HUES64 (cell line): ENCODE data around the gene CA7.
A peak's percentile ranks its signal among the peaks of the same experiment; 100 is the strongest.

ENCODE experiments used
- H3K27ac ChIP-seq: 2 replicates; pipeline ENCODE4 v1.7.0; 2013; ENCODE audit warnings: low read depth, low read length, inconsistent platforms
- H3K27me3 ChIP-seq: 2 replicates; pipeline ENCODE4 v1.6.1; 2013; ENCODE audit warnings: mild to moderate bottlenecking, low read length; ENCODE audit not compliant: insufficient read depth
- H3K36me3 ChIP-seq: 2 replicates; pipeline ENCODE4 v1.6.1; 2013; ENCODE audit warnings: mild to moderate bottlenecking, low read length; ENCODE audit not compliant: insufficient read depth
- H3K4me1 ChIP-seq: 2 replicates; pipeline ENCODE4 v1.6.1; 2013; ENCODE audit warnings: mild to moderate bottlenecking, low read length, moderate library complexity; ENCODE audit not compliant: insufficient read depth
- H3K4me3 ChIP-seq: 2 replicates; pipeline ENCODE4 v1.5.1; 2013; ENCODE audit warnings: mild to moderate bottlenecking, low read length, moderate library complexity
- H3K9ac ChIP-seq: 2 replicates; pipeline ENCODE4 v1.6.1; 2013; ENCODE audit warnings: mild to moderate bottlenecking, low read depth, low read length
- H3K9me3 ChIP-seq: 2 replicates; pipeline ENCODE4 v1.6.1; 2013; ENCODE audit warnings: low read depth, low read length; ENCODE audit not compliant: insufficient read depth
- WGBS: fragments of 150-250, 120-280 bp; methylation state at CpG from one replicate; pipeline ENCODE4 v1.1.7; 2013; ENCODE audit warnings: missing lambda C conversion rate; 5-methylcytosine and 5-hydroxymethylcytosine counted together

Gene CA7

DNA sequence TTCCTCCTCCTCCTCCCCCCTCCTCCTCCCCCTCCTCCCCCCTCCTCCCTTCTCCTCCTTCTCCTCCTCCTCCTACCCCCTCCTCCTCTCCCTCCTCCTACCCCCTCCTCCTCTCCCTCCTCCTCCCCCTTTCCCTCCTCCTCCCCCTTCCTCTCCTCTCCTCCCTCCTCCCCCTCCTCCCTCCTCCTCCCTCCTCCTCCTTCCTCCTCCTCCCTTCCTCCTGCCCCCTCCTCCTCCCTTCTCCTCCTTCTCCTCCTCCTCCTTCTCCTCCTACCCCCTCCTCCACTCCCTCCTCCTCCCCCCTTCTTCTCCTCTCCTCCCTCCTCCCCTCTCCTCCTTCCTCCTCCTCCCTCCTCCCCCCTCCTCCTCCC, 29.5 kb downstream of the CA7 start:
- Histone ChIP-seq H3K27ac (no peak overlapping the region), H3K9ac (no peak overlapping the region)

DNA sequence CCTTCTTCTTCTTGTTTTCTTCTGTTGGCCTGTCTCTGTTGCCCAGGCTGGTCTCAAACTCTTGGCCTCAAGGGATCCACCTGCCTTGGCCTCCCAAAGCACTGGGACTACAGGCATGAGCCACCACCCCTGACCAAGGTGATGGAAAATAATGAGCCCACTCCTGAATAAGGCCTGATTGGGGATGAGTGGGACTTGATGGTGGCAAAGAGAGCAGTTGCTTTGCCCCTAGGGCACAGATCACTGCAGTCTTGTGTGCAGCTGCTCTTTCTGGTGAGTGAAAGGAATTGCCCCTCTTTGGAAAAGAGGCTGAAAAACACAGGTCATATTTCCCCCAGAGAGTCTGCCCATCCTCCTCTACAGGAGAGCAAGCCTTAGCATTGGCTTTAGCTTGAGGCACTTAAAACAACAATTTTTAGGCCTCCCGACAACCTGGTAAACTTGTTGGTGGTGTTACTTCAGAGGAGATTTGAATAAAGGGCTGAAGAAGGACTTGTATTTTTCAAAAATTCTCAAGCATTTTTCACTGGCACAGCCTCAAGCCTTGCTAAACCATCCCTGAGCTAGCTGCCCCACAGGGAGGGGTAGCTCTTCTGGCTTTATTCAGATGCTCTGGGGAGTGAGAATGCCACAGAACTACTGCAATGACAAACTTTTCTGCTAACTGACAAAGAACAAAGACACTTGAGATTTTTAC, 30.0 kb downstream of the CA7 start:
- 0% methylated on average over 1 of the region's 1 CpG for WGBS
- Histone ChIP-seq H3K36me3 (no peaks in the 10 kb centered on the region), H3K27ac (no peak overlapping the region; the same call in 1 of the 2 replicates), H3K27me3 (peaks cover 10% of the 10 kb centered on the region; the same call in 1 of the 2 replicates), H3K9me3 (no peaks in the 10 kb centered on the region), H3K9ac (no peak overlapping the region), H3K4me3 (no peak overlapping the region), H3K4me1 (no peaks in the 10 kb centered on the region)

More for the DNA sequence above, 29.5 kb downstream of the CA7 start:
- Histone ChIP-seq H3K36me3 (no peaks in the 10 kb centered on the region), H3K4me3 (no peak overlapping the region), H3K27me3 (peaks cover 10% of the 10 kb centered on the region; the same call in 1 of the 2 replicates), H3K4me1 (no peaks in the 10 kb centered on the region), H3K9me3 (no peaks in the 10 kb centered on the region)

DNA sequence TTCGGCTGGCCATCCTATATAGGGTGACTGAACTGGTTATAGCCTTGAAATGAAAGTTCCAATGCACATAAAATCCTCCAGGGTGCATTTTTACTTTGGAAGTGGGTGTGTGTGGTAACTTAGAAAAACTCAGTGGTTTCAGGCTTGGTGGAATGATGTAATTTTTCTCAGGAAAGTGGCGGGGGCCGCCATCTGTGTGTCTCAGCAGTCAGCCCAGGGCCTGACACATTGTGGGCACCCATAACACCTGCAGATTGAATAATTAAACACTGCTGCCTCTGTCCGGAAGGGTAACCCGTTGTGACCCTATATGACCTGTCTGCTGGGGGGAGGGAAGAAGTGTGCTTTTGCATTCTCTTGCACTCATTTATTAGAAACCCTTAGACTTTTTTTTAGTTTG, 33.9 kb downstream of the CA7 start:
- Histone ChIP-seq H3K9ac (no peak overlapping the region), H3K4me1 (peaks cover 10% of the 10 kb centered on the region; the same call in 1 of the 2 replicates), H3K4me3 (no peak overlapping the region), H3K36me3 (no peaks in the 10 kb centered on the region), H3K27ac (no peak overlapping the region), H3K27me3 (peaks cover 2% of the 10 kb centered on the region; the same call in 1 of the 2 replicates), H3K9me3 (no peaks in the 10 kb centered on the region)
- WGBS, result 85% methylated on average over 5 of the region's 5 CpGs

DNA sequence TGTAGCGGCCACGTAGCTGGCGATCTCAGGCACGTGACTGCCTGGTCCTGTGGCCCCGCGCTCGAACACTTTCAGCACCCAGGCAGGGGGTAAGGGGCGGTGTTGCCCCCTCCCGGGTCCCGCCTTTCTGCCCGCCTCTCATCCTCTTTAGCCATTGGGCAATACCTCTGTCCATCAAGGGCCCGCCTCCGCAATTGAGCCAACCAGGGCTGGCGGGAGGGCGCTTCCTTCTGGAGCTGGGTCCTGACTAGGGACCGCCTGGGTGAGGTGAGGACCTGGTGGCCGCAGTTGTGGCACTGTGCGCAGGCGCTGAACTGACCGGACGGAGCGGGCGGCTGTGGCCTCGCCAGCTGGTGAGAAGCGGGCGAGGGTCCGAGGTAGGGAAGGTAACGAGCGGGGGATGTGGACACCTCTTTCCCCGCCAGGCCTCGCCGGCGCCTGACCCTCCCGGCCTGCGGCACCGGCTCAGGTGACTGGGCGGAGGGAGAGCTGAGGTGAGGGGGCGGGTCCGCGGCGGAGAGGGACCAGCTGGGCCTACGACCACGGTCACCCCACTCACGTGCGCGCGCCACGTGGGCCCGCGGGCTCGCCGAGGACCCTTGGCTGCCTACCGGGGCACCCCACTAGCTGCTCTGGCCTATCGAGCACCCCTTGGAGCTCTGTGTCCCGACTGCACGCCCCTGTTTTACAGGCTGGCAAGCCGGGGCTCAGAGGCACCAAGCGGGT, 36.2 kb downstream of the CA7 start, which contains the start of gene PDP2:
PDP2 (plus strand) TSS at position 228 of the 726 bp plus-strand sequence. CDS start 3,770 bp downstream, outside the sequence.
- no peak within 1 kb of the TSS for H3K27ac ChIP-seq
- H3K36me3 ChIP-seq, result peaks cover 14% of the 10 kb centered on the region
- under 1% methylated on average over 58 of the region's 58 CpGs for WGBS

DNA sequence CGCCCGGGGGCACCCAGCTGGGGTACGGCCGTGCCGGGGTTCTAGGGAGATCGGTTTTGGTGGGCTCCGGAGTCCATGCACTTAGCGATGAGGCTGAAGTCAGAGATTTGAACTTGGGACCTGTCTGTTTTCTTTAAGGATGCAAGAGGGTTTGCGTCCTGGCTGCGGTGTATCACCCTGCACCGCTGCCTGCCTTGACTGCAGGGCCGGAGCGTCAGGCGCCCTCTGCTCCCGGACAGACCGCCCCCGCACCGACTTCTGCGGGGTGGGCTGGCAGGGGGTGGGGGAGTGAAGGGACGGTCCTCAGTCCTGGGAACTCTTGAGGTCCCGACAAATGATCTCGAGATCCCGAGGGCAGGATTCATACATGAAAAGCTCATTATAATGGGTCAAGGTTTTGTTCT, 36.8 kb downstream of the CA7 start:
- peaks cover 10% of the 10 kb centered on the region; the same call in 1 of the 2 replicates for H3K4me1 ChIP-seq
- peak overlapping the region; percentile 67 for H3K9ac ChIP-seq
- 2% methylated on average over 21 of the region's 23 CpGs for WGBS
- H3K27ac ChIP-seq, result no peak overlapping the region
- H3K27me3 ChIP-seq, result peaks cover 2% of the 10 kb centered on the region; the same call in 1 of the 2 replicates
- peaks cover 20% of the 10 kb centered on the region for H3K36me3 ChIP-seq
- H3K4me3 ChIP-seq, result peak overlapping the region; percentile 73
- no peaks in the 10 kb centered on the region for H3K9me3 ChIP-seq

More for the DNA sequence above, 36.2 kb downstream of the CA7 start, which contains the start of gene PDP2:
- H3K4me3 ChIP-seq, result peak within 1 kb of the TSS; percentile 73
- H3K9me3 ChIP-seq, result no peaks in the 10 kb centered on the region
- peaks cover 2% of the 10 kb centered on the region; the same call in 1 of the 2 replicates for H3K27me3 ChIP-seq
- H3K9ac ChIP-seq, result peak within 1 kb of the TSS; percentile 67
- peaks cover 10% of the 10 kb centered on the region; the same call in 1 of the 2 replicates for H3K4me1 ChIP-seq

DNA sequence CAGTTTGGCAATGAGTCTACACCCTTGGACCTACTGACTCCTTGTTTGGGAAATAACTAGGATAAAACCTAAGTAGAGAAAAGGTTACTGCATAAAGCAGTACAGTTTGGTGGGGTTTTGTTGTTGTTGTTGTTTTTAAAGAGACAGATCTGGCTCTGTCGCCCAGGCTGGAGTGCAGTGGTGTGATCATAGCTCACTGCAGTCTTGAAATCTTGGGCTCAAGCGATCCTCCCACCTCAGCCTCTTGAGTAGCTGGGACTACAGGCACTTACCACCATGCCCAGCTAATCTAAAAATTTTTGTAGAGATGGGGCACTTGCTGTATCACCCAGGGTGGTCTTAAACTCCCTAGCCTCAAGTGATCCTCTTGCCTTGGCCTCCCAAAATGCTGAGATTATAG, 37.3 kb downstream of the CA7 start:
- Histone ChIP-seq H3K27me3 (peaks cover 2% of the 10 kb centered on the region; the same call in 1 of the 2 replicates), H3K36me3 (peaks cover 26% of the 10 kb centered on the region), H3K27ac (no peak overlapping the region), H3K4me1 (peaks cover 10% of the 10 kb centered on the region; the same call in 1 of the 2 replicates), H3K9me3 (no peaks in the 10 kb centered on the region), H3K9ac (no peak overlapping the region), H3K4me3 (peak overlapping the region; percentile 73)
- 82% methylated on average over 2 of the region's 2 CpGs for WGBS

DNA sequence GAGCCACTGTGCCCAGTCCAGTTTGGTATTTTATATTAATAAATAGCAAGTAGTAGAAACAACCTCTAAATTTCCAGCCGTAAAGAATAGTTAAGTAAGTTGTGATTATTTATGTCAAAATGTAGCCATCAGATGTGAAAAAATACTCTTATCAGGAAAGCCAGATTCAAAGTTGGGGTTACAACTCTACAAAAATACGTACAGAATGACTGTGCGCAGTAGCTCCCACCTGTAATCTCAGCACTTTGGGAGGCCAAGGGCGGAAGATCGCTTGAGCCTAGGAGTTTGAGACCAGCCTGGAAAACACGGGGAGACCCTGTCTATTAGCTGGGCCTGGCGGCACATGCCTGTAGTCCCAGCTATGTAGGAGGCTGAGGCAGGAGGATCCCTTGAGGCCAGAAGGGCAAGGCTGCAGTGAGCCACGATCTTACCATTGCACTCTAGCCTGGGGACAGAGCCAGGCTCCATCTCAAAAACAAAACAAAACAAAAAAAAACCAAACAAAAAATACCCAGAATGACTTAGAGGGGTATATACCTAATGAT, 37.8 kb downstream of the CA7 start:
- H3K27me3 ChIP-seq, result peaks cover 2% of the 10 kb centered on the region; the same call in 1 of the 2 replicates
- 97% methylated on average over 8 of the region's 8 CpGs for WGBS
- peaks cover 10% of the 10 kb centered on the region; the same call in 1 of the 2 replicates for H3K4me1 ChIP-seq
- H3K4me3 ChIP-seq, result peak overlapping the region; percentile 73
- no peak overlapping the region for H3K27ac ChIP-seq
- H3K36me3 ChIP-seq, result peaks cover 30% of the 10 kb centered on the region
- no peaks in the 10 kb centered on the region for H3K9me3 ChIP-seq
- no peak overlapping the region for H3K9ac ChIP-seq

DNA sequence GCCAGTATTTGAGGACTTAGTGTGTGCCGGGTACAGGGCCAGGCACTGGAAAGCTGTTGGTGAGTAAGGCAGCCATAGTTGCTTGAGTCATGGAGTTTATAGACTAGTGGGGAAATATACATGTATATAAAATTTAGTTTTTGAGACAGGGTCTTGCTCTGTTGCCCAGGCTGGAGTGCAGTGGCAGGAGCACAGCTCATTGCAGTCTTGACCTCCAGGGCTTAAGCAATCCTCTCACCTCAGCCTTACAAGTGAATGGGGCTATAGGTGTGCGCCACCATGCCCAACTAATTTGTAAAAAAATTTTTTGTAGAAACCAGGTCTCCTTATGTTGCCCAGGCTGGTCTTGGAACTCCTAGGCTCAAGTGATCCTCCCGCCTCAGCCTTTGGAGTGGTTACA, 38.5 kb downstream of the CA7 start:
- Histone ChIP-seq H3K36me3 (peaks cover 34% of the 10 kb centered on the region), H3K9me3 (no peaks in the 10 kb centered on the region), H3K27ac (no peak overlapping the region), H3K4me3 (no peak overlapping the region), H3K27me3 (peaks cover 2% of the 10 kb centered on the region; the same call in 1 of the 2 replicates), H3K9ac (no peak overlapping the region), H3K4me1 (peaks cover 10% of the 10 kb centered on the region; the same call in 1 of the 2 replicates)
- 93% methylated on average over 3 of the region's 3 CpGs for WGBS

DNA sequence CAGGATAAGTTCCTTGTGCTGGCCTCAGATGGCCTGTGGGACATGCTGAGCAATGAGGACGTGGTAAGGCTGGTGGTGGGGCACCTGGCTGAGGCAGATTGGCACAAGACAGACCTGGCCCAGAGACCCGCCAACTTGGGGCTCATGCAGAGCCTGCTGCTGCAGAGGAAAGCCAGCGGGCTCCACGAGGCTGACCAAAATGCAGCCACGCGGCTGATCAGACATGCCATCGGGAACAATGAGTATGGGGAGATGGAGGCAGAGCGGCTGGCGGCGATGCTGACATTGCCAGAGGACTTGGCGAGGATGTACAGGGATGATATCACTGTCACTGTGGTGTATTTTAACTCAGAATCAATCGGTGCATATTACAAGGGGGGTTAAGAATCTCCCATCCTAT, 41.3 kb downstream of the CA7 start:
- no peak overlapping the region for H3K9ac ChIP-seq
- H3K27me3 ChIP-seq, result no peaks in the 10 kb centered on the region
- H3K27ac ChIP-seq, result no peak overlapping the region
- 92% methylated on average over 12 of the region's 12 CpGs for WGBS
- no peaks in the 10 kb centered on the region for H3K9me3 ChIP-seq
- H3K4me1 ChIP-seq, result peaks cover 5% of the 10 kb centered on the region; the same call in 1 of the 2 replicates
- H3K4me3 ChIP-seq, result no peak overlapping the region
- H3K36me3 ChIP-seq, result peaks cover 42% of the 10 kb centered on the region

DNA sequence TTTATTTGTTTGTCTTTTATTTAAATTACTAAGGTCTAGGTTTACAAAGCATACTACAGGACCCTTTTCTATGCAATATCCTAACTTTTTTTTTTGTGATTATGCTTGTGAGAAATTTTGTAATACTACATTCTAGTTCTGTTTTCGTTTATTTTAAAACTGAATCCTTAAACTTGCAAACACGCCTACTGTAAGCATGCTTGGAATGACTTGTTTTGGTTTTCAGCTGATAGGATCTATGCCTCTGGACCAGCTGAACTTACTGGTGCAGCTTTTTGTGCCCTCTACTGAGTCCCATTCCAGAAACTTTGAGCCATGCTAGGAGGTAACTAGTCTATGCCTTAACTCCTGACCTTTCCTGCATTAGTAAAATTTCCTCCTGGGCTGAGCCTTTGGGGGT, 42.1 kb downstream of the CA7 start:
- Histone ChIP-seq H3K27me3 (no peaks in the 10 kb centered on the region), H3K36me3 (peaks cover 47% of the 10 kb centered on the region), H3K27ac (no peak overlapping the region), H3K9me3 (no peaks in the 10 kb centered on the region), H3K4me1 (peaks cover 5% of the 10 kb centered on the region; the same call in 1 of the 2 replicates), H3K9ac (no peak overlapping the region), H3K4me3 (no peak overlapping the region)
- 88% methylated on average over 2 of the region's 2 CpGs for WGBS

DNA sequence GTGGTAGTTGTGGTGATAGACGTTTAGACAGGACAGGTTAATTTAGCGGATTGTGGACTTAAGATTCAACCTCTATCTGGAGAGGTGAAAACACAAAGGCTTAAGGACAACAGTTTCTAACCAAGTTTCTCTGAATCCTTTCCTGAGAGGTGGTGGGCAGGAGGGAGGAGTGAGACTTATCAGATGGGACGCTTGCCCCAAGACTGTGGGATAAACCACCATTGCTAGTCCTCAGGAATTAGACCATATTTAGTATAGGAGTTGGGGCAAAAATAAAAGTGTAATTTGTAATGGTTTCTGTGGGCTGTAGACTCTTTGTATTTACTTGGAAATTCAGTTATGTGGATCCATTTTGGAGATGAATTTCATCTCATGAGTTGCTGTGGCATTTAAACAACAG, 42.7 kb downstream of the CA7 start:
- Histone ChIP-seq H3K9me3 (no peaks in the 10 kb centered on the region), H3K9ac (no peak overlapping the region), H3K27ac (no peak overlapping the region), H3K4me3 (no peak overlapping the region), H3K36me3 (peaks cover 47% of the 10 kb centered on the region), H3K4me1 (no peaks in the 10 kb centered on the region; the same call in 1 of the 2 replicates), H3K27me3 (no peaks in the 10 kb centered on the region)
- WGBS, result 90% methylated on average over 3 of the region's 3 CpGs
